ENCODE results near the gene MPDU1. TPM values are rescaled to one million over a fixed set of nuclear protein-coding genes. Genes with fewer than 3 reads are reported as not detected.

Gene MPDU1
- total RNA-seq, 4 donors from 2014 or later, result 30.4 to 97.7 (median 74.4) TPM

- no peak for TF ChIP-seq POLR2A (IDR thresholded peaks at IDR 0.05)
- TF ChIP-seq, protein P1, sequence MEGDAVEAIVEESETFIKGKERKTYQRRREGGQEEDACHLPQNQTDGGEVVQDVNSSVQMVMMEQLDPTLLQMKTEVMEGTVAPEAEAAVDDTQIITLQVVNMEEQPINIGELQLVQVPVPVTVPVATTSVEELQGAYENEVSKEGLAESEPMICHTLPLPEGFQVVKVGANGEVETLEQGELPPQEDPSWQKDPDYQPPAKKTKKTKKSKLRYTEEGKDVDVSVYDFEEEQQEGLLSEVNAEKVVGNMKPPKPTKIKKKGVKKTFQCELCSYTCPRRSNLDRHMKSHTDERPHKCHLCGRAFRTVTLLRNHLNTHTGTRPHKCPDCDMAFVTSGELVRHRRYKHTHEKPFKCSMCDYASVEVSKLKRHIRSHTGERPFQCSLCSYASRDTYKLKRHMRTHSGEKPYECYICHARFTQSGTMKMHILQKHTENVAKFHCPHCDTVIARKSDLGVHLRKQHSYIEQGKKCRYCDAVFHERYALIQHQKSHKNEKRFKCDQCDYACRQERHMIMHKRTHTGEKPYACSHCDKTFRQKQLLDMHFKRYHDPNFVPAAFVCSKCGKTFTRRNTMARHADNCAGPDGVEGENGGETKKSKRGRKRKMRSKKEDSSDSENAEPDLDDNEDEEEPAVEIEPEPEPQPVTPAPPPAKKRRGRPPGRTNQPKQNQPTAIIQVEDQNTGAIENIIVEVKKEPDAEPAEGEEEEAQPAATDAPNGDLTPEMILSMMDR (IDR thresholded peaks at IDR 0.05), result no peak
- H3K4me3 ChIP-seq (ENCODE audit: low read depth, poor library complexity, severe bottlenecking), result peak within 1 kb of the TSS; percentile 74
- peak; percentile 80 to 97 for DNase-seq (ENCODE audit: low spot score in 2 of 2)
- 1% methylated on average over 49 to 57 of the region's 82 CpGs for WGBS, 2 donors
- intact Hi-C loops (cut with DNase I; ENCODE audit: low total_unique reads), result loop anchor here (10.0 kb wide), 1 partner anchor 127 kb away; the partner anchor contains the start of genes FGF11 and TMEM102
Observed at GRCh38 chr17:7561589-7562207, 22.0 kb upstream of the MPDU1 start, which contains the start of gene SENP3. TSS of gene SENP3 (plus strand) at chr17:7561919. CDS start at chr17:7563077, 1,158 bp downstream.

DNA sequence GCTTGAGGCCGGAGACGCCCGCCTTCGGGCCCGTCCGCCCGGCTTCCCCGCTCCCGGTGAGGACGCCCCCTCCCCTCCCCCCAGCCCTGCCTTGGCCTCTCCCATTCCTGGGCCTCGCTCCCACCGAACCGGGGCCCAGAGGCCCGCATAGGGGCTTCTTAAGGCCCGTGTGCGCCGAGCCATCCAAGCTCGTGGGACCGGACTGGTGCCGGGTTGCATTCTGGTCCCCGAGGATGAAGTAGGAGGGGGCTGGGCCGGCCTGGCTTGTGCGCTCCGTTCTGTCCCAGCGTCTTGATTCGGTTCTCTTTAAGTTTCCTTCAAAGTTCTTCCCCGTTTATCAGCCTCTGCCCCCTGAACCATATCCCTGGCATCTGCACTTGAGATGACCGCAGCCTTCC is 21.4 kb upstream of the MPDU1 start:
- intact Hi-C loops (cut with DNase I; ENCODE audit: low total_unique reads), result loop anchor here (10.0 kb wide), 1 partner anchor 127 kb away; the partner anchor contains the start of genes FGF11 and TMEM102
- TF ChIP-seq POLR2A (IDR thresholded peaks at IDR 0.05), result no peak
- TF ChIP-seq, protein P1 (IDR thresholded peaks at IDR 0.05), result no peak
- WGBS, 2 donors, result 1 to 3% methylated on average over 9 to 14 of the region's 28 CpGs
- peak overlapping the region; percentile 74 for H3K4me3 ChIP-seq (ENCODE audit: low read depth, poor library complexity, severe bottlenecking)
- no peak for DNase-seq (ENCODE audit: low spot score in 2 of 2)

DNA sequence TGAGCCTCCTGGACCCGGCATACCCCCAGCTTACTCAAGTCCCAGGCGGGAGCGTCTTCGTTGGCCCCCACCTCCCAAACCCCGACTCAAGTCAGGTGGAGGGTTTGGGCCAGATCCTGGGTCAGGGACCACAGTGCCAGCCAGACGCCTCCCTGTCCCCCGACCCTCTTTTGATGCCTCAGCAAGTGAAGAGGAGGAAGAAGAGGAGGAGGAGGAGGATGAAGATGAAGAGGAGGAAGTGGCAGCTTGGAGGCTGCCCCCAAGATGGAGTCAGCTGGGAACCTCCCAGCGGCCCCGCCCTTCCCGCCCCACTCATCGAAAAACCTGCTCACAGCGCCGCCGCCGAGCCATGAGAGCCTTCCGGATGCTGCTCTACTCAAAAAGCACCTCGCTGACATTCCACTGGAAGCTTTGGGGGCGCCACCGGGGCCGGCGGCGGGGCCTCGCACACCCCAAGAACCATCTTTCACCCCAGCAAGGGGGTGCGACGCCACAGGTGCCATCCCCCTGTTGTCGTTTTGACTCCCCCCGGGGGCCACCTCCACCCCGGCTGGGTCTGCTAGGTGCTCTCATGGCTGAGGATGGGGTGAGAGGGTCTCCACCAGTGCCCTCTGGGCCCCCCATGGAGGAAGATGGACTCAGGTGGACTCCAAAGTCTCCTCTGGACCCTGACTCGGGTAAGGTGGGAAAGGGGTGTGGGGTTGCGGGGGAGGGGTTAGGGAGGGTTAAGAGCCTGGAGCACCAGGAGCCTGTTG is 20.4 kb upstream of the MPDU1 start:
- intact Hi-C loops (cut with DNase I; ENCODE audit: low total_unique reads), result loop anchor here (10.0 kb wide), 1 partner anchor 128 kb away; the partner anchor contains the start of genes FGF11 and TMEM102
- WGBS, 2 donors, result 86 to 87% methylated on average over 29 to 30 of the region's 30 CpGs
- TF ChIP-seq, protein P1 (IDR thresholded peaks at IDR 0.05), result no peak
- no peak for TF ChIP-seq POLR2A (IDR thresholded peaks at IDR 0.05)

DNA sequence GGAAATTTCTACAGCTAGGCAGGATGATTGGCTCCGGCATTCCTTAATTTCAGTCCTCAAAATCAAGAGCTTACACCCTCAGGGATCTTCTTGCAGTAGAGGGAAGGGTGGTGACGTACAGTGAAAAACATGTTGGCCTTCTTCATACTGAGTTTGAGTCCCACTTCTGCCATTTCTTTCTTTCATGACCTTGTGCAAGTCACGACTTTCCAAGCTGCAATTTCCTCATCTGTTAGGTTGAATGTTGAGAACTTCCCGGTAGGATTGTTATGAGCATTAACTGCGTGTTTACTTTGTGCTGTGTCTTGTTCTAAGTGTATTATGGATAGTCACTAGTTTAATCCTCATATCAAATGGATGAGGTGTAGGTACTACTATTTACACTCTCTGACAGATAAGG is 14.1 kb upstream of the MPDU1 start:
- intact Hi-C loops (cut with DNase I; ENCODE audit: low total_unique reads), result loop anchor here (10.0 kb wide), 1 partner anchor 135 kb away; the partner anchor contains the start of genes FGF11 and TMEM102
- no peak overlapping the region for H3K4me3 ChIP-seq (ENCODE audit: low read depth, poor library complexity, severe bottlenecking)
- TF ChIP-seq, protein P1 (IDR thresholded peaks at IDR 0.05), result no peak
- TF ChIP-seq POLR2A (IDR thresholded peaks at IDR 0.05), result no peak
- no peak for DNase-seq (ENCODE audit: low spot score in 2 of 2)
- 84 to 85% methylated on average over 5 of the region's 5 CpGs for WGBS, 2 donors

More for the DNA sequence above, 20.4 kb upstream of the MPDU1 start:
- no peak overlapping the region for H3K4me3 ChIP-seq (ENCODE audit: low read depth, poor library complexity, severe bottlenecking)
- DNase-seq (ENCODE audit: low spot score in 2 of 2), result no peak

- WGBS, 2 donors, result 93 to 95% methylated on average over 10 of the region's 10 CpGs
- TF ChIP-seq POLR2A (IDR thresholded peaks at IDR 0.05), result no peak
- TF ChIP-seq, protein P1 (IDR thresholded peaks at IDR 0.05), result no peak
- intact Hi-C loops (cut with DNase I; ENCODE audit: low total_unique reads), result loop anchor here (5.0 kb wide), 1 partner anchor 538 kb away; no protein-coding TSS in a partner anchor
- DNase-seq (ENCODE audit: low spot score in 2 of 2), result no peak
- H3K4me3 ChIP-seq (ENCODE audit: low read depth, poor library complexity, severe bottlenecking), result no peak overlapping the region
Observed at GRCh38 chr17:7570351-7570750, 13.3 kb upstream of the MPDU1 start.

Measured in lower leg skin (tissue), 4 donors.